GM18870 (cell line): Measurements from ENCODE around the gene CLDN14.
"Not testable (repeated sequence)": the region's sequence is repeated elsewhere in the genome, so short reads cannot be mapped to it uniquely, and the experiment has no call there.

Source experiments
- ATAC-seq: cut with Tn5 transposase; IDR thresholded peaks from one replicate; pipeline ENCODE4 v1.9.1; 2021; ENCODE audit warnings: moderate library complexity; ENCODE audit not compliant: unreplicated experiment

Gene CLDN14

GRCh38 chr21:36502365-36502764 is 22.4 kb upstream of the CLDN14 start:
- ATAC-seq = no peak

- ATAC-seq = no peak
Measured at GRCh38 chr21:36501589-36501892, 21.6 kb upstream of the CLDN14 start.

DNA sequence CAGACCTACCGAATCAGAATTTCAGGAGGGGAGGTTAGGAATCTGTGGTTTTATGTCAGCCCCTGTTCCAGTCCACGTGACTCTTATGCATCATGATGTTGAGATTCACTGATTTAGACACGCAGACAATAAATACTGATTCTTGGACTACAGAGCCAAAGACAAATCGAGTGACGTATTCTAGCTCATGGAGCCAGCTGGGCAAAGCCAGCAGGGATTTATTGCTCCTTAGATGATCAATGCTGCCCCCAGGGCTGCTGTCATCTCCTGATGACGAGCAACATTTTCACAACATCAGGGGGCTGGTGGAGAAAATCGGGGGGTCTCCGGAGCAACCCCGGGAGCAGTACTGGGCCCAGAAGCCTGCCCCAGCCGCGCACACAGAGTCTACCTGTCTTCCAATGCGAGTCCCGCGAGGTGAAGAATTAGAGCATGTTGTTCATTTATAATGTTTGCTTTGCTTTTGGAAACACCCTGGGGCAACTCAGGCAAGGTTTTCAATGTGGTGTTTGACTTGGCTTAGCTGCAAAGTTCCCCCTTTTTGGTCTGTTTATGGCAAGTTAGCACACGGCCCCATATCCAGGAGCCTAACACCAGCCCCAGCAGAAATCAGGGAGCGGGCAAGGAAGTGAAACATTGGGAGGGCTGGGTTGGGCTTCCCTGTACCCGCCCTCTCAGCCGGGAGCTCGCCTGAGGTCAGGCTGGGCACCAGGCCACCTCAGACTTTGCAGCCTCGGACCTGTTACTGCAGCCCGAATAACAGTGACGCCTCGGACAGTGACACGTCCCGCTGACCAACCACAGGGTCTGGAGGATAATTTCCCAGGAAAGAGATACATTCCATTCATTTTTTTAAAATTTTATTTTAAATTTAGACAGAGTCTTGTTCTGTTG is 19.9 kb upstream of the CLDN14 start:
- no peak for ATAC-seq

- ATAC-seq = no peak
Measured at GRCh38 chr21:36494557-36494956, 14.6 kb upstream of the CLDN14 start.

- ATAC-seq = no peak
Measured at GRCh38 chr21:36491209-36491910, 11.4 kb upstream of the CLDN14 start.

GRCh38 chr21:36489776-36490165 is 9.8 kb upstream of the CLDN14 start:
- ATAC-seq = no peak

GRCh38 chr21:36489103-36489775 is 9.3 kb upstream of the CLDN14 start:
- no peak for ATAC-seq

DNA sequence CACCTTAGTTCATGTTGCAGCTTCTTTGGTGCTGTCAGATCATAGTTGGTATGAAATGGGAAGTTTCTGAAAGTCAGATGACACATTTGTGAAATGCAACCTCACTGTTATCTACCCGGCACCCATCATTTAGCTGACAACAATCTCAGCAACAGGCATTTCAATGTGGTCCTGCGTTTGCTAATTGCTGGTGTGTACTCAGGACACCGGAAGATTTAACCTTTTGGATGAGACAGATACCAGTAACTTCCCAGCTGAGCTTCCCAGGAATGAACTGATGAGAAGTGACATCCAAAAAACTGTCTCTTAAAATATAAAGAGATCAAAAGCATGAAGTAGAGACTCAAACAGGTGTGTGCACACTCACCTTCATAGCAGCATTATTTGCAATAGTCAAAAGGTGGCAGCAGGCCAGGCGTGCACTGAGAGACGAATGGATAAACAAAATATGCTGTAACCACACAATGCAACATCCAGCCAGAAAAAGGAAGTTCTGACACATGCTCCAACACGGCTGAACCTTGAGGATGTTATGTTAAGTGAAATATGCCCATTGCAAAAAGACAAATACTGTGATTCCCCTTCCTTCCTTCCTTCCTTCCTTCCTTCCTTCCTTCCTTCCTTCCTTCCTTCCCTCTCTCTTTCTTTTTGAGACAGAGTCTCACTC is 7.9 kb upstream of the CLDN14 start:
- ATAC-seq = no peak

DNA sequence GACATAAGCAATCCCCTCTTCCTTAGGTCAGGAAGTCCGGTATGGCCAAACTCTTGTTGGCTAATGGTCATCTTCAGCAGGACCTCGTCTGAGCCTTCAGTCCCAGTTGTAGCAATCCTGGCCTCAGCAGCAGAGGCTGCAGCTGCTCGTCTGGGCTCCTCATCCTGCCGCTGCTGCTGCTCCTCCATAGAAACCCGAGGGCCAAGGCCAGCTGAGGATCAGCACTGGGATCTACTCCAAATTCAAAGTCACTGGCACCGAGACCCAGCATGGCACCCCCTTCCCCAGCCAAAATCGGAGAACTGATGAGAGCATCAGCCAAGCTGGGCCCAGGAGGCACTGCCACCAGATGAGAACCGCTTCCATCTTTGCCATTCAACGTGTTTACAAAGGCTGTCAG is 6.3 kb upstream of the CLDN14 start:
- no peak for ATAC-seq

- no peak for ATAC-seq
Measured at GRCh38 chr21:36485476-36485875, 5.6 kb upstream of the CLDN14 start.

GRCh38 chr21:36483095-36483494 is 3.2 kb upstream of the CLDN14 start:
- ATAC-seq = no peak

DNA sequence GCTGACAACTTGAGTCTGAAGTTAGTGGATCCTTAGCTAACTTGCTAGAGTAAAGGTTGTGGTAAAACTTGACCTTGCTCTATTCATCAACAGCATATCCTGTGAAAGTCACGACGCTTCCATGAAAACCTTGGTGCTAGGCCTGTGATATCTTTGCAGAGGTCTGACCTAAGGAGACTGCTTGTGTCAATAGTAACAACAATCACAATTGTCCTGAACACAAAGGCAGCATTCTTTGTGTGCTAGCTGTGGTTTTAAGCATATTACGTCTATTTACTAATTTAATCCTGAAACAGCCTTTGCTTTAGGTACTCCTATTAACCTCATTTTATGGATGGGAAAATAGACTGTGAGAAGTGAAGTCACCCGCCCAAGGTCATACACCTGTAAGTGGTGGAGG is 2.8 kb upstream of the CLDN14 start:
- ATAC-seq = no peak

DNA sequence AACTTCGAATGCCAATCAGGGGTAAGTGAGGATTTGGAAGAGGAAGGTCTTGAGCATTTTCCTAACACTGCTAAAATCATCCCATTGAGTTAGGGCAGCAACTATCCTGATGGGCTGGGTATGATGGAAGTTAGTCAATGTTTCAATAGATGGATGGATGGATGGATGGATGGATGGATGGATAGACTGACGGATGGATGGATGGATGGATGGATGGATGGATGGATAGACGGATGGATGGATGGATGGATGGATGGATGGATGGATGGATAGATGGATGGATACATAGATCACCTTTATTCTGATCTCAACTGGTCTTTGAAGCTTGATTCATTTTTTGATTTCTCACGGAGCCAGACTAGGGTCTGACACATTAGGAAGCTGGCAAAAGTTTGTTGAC is 2.3 kb upstream of the CLDN14 start:
- ATAC-seq = no peak

DNA sequence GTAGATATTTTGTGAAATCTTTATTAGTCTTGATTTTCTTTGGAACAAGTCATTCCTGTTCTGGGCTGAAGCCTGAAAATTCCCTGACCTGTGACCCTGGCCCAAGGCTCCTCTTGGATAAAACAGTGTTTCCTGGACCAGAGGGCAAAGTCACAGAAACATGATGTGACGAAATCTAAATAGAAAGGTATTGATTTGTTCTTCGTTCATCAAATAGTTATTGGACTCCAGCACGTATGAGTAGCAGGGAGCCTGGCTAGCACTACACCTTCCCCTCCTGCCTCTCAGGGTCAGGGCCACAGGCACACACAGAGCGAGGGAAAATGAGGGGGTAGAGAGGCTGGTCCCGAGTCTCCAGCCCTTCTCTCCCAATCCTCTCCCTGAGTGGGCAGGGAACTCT is 1.7 kb upstream of the CLDN14 start:
- no peak for ATAC-seq

DNA sequence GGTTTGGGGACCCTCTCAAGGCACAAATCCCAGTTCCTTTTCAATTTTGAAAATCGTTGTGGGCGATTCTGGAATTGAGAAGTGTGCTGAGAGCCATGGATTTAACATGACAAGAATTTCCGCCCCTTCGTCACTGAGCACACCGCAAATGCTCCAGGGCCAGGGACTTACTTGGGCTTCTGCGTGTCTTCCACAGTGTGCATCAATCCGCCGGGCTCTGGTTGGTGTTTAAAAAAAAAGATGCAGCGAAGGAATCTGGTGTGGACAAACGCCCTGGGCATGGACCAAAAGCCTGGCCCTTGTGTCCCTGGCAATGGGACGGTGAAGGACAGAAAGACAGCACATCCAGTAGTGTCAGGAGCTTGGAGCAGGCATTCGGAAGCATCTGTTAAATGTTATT is 696 bp upstream of the CLDN14 start:
- ATAC-seq = no peak

DNA sequence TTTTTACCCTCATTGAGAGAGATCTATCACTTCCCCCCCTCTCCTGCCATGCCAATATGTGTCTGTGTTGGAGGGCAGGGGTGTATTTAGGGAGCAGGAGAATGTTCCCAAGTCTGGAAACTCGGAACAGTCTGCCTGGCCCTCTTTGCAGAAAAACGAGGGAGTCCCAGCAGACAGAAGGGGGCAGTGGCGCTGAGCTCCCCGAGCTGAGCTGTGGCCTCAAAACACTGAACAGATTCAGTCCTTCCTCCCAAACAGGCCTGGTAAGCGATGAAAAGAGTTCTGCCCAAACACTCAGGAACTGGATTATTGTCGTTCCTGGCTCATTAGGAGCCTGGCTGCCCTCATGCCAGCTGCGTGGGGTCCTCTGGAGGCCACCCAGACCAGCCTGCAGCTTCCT is 981 bp downstream of the CLDN14 start:
- no peak for ATAC-seq

GRCh38 chr21:36478207-36478701 is 1.7 kb downstream of the CLDN14 start:
- ATAC-seq = no peak

GRCh38 chr21:36477559-36477958 is 2.4 kb downstream of the CLDN14 start:
- no peak for ATAC-seq

GRCh38 chr21:36477001-36477400 is 2.9 kb downstream of the CLDN14 start:
- ATAC-seq = no peak

GRCh38 chr21:36476541-36476940 is 3.4 kb downstream of the CLDN14 start:
- not testable (repeated sequence) for ATAC-seq

GRCh38 chr21:36474591-36474990 is 5.3 kb downstream of the CLDN14 start:
- no peak for ATAC-seq
